Measurements from ENCODE around the gene BAIAP2L2.
A peak's percentile ranks its signal among the peaks of the same experiment; 100 is the strongest.

BAIAP2L2 gene

DNA sequence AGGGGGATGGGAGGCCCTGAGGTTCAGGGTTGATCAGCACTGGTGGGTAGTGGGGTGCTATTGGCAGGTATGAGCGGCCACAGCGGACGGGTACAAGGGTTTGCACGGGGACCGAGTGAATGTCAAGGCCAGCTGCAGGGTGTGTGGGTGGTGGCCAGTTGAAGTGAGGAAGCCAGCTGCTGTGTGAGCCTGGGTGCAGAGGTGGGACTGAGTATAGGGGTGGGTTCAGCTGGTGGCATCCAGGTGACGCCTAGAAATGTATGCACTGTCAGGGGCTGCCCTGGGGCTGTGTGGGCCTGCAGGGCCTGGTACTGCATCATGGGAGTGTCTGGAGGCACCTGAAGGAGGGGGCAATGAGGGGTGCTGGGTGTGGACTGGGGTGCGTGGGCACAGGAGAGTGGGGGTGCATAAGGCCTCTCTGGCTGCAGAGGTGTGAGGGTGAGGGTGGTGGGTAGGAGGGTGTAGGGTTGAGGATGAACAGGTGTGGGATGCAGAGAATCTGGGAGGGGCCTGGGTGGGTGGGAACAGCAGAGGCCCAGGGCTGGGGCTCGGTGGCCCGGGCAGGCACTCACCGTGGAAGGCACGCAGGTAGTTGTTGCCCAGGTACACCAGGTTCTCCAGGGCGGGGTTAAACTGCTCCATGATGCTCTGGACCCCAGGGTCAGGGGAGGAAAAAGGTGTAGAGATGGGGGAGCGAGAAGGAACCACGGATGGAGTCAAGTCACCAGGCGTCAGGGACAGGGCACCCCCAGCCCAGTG, 1.7 kb downstream of the BAIAP2L2 start:
- no peak for DNase-seq (ENCODE audit: low read depth, low spot score)
- Histone ChIP-seq H3K4me3 (ENCODE audit: low read length) (no peak overlapping the region), H3K27me3 (ENCODE audit: control insufficient read depth, insufficient read depth, low read length) (no peaks in the 10 kb centered on the region), H3K27ac (ENCODE audit: low read length) (no peak overlapping the region), H3K36me3 (ENCODE audit: control insufficient read depth, insufficient read depth, low read length) (no peaks in the 10 kb centered on the region; the same call in 1 of the 2 replicates), H3K9me3 (ENCODE audit: control insufficient read depth, insufficient read depth, low read length) (no peaks in the 10 kb centered on the region), H3K4me1 (ENCODE audit: control insufficient read depth, insufficient read depth, low read length) (peaks cover 3% of the 10 kb centered on the region; the same call in 1 of the 2 replicates)
- no CpG with 5 or more reads among the region's 15 CpGs for WGBS (ENCODE audit: insufficient coverage, insufficient read length)

DNA sequence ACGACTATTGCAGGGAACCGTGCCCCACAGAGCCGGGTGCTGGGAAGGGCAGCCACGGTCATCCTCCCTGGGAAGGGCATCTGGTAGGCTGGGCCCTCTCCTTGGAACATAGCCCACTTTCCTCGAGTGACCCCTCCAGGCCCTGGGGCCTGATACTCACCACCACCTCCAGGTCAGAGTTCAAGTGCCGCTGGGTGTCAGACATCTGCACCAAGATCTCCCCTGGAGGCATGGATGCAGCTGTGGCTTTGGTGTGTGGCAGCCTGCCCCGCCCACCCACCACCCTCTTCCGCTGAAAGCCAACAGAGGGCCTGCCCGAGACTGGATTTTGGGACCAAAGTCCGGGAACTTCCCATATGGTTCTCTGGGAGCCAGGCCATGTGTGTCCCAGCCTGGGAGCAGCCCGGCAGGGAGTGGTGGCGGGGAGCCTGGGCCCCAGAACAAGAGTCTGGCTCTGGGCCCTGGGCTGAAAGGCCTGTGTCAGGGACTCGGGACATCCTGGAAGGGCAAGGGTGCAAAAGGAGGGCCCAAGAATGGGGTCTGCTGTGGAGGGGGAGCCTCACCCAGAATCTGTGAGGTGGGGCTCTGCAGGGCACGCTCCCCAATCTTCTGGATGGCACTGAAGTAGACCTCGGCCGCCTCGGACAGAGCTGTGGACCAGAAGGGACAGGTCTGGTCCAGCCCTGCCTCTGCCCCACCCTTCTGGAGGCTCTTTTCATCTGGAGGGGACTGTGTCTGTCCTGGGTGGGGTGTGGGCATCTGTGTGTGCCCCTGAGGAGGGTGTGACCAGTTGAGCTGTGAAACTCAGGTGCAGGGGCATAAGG, 2.6 kb downstream of the BAIAP2L2 start:
- peaks cover 3% of the 10 kb centered on the region; the same call in 1 of the 2 replicates for H3K4me1 ChIP-seq (ENCODE audit: control insufficient read depth, insufficient read depth, low read length)
- H3K27ac ChIP-seq (ENCODE audit: low read length), result no peak overlapping the region
- H3K4me3 ChIP-seq (ENCODE audit: low read length), result no peak overlapping the region
- H3K9me3 ChIP-seq (ENCODE audit: control insufficient read depth, insufficient read depth, low read length), result no peaks in the 10 kb centered on the region
- no CpG with 5 or more reads among the region's 17 CpGs for WGBS (ENCODE audit: insufficient coverage, insufficient read length)
- H3K36me3 ChIP-seq (ENCODE audit: control insufficient read depth, insufficient read depth, low read length), result no peaks in the 10 kb centered on the region; the same call in 1 of the 2 replicates
- H3K27me3 ChIP-seq (ENCODE audit: control insufficient read depth, insufficient read depth, low read length), result no peaks in the 10 kb centered on the region
- DNase-seq (ENCODE audit: low read depth, low spot score), result no peak

- Histone ChIP-seq H3K4me3 (ENCODE audit: low read length) (no peak overlapping the region), H3K9me3 (ENCODE audit: control insufficient read depth, insufficient read depth, low read length) (no peaks in the 10 kb centered on the region), H3K4me1 (ENCODE audit: control insufficient read depth, insufficient read depth, low read length) (peaks cover 3% of the 10 kb centered on the region; the same call in 1 of the 2 replicates), H3K36me3 (ENCODE audit: control insufficient read depth, insufficient read depth, low read length) (no peaks in the 10 kb centered on the region; the same call in 1 of the 2 replicates), H3K27ac (ENCODE audit: low read length) (no peak overlapping the region), H3K27me3 (ENCODE audit: control insufficient read depth, insufficient read depth, low read length) (no peaks in the 10 kb centered on the region)
- no CpG with 5 or more reads among the region's 17 CpGs for WGBS (ENCODE audit: insufficient coverage, insufficient read length)
- DNase-seq (ENCODE audit: low read depth, low spot score), result no peak
Measured at GRCh38 chr22:38106814-38107578, 3.5 kb downstream of the BAIAP2L2 start.

DNA sequence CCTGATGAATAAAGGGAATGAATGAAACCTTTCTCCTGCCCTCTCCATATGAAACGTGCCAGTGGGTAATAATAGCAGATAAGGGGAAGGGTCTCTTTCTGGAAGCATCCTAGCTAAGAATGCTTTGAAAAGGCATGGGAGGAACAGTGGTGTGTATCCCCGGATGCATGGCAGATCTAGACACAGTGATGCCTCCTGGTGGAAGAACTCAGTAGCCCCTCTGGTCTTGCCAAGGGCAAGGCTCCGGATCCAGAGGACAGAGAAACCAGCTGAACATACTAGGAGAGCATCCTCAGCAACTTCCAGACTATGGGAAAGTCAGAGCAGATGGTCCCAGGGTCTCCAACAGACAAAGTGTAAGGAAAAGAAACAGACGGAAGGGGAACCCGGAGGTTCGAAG, 6.4 kb downstream of the BAIAP2L2 start:
- no peak overlapping the region for H3K27ac ChIP-seq (ENCODE audit: low read length)
- no CpG with 5 or more reads among the region's 6 CpGs for WGBS (ENCODE audit: insufficient coverage, insufficient read length)
- no peak for DNase-seq (ENCODE audit: low read depth, low spot score)

GRCh38 chr22:38103641-38104040, 6.8 kb downstream of the BAIAP2L2 start:
- H3K27ac ChIP-seq (ENCODE audit: low read length), result no peak overlapping the region
- DNase-seq (ENCODE audit: low read depth, low spot score), result no peak
- H3K36me3 ChIP-seq (ENCODE audit: control insufficient read depth, insufficient read depth, low read length), result no peaks in the 10 kb centered on the region
- no peaks in the 10 kb centered on the region for H3K9me3 ChIP-seq (ENCODE audit: control insufficient read depth, insufficient read depth, low read length)
- no CpG with 5 or more reads among the region's 8 CpGs for WGBS (ENCODE audit: insufficient coverage, insufficient read length)
- H3K4me1 ChIP-seq (ENCODE audit: control insufficient read depth, insufficient read depth, low read length), result no peaks in the 10 kb centered on the region
- H3K4me3 ChIP-seq (ENCODE audit: low read length), result no peak overlapping the region
- no peaks in the 10 kb centered on the region for H3K27me3 ChIP-seq (ENCODE audit: control insufficient read depth, insufficient read depth, low read length)

More for the DNA sequence above, 6.4 kb downstream of the BAIAP2L2 start:
- no peaks in the 10 kb centered on the region for H3K4me1 ChIP-seq (ENCODE audit: control insufficient read depth, insufficient read depth, low read length)
- no peaks in the 10 kb centered on the region for H3K36me3 ChIP-seq (ENCODE audit: control insufficient read depth, insufficient read depth, low read length)
- H3K9me3 ChIP-seq (ENCODE audit: control insufficient read depth, insufficient read depth, low read length), result no peaks in the 10 kb centered on the region
- no peak overlapping the region for H3K4me3 ChIP-seq (ENCODE audit: low read length)
- no peaks in the 10 kb centered on the region for H3K27me3 ChIP-seq (ENCODE audit: control insufficient read depth, insufficient read depth, low read length)

GRCh38 chr22:38098410-38099249, 11.9 kb downstream of the BAIAP2L2 start:
- Histone ChIP-seq H3K4me1 (ENCODE audit: control insufficient read depth, insufficient read depth, low read length) (peaks cover 2% of the 10 kb centered on the region), H3K27me3 (ENCODE audit: control insufficient read depth, insufficient read depth, low read length) (no peaks in the 10 kb centered on the region), H3K4me3 (ENCODE audit: low read length) (no peak overlapping the region), H3K27ac (ENCODE audit: low read length) (no peak overlapping the region), H3K9me3 (ENCODE audit: control insufficient read depth, insufficient read depth, low read length) (no peaks in the 10 kb centered on the region), H3K36me3 (ENCODE audit: control insufficient read depth, insufficient read depth, low read length) (no peaks in the 10 kb centered on the region)
- no peak for DNase-seq (ENCODE audit: low read depth, low spot score)
- no CpG with 5 or more reads among the region's 9 CpGs for WGBS (ENCODE audit: insufficient coverage, insufficient read length)

DNA sequence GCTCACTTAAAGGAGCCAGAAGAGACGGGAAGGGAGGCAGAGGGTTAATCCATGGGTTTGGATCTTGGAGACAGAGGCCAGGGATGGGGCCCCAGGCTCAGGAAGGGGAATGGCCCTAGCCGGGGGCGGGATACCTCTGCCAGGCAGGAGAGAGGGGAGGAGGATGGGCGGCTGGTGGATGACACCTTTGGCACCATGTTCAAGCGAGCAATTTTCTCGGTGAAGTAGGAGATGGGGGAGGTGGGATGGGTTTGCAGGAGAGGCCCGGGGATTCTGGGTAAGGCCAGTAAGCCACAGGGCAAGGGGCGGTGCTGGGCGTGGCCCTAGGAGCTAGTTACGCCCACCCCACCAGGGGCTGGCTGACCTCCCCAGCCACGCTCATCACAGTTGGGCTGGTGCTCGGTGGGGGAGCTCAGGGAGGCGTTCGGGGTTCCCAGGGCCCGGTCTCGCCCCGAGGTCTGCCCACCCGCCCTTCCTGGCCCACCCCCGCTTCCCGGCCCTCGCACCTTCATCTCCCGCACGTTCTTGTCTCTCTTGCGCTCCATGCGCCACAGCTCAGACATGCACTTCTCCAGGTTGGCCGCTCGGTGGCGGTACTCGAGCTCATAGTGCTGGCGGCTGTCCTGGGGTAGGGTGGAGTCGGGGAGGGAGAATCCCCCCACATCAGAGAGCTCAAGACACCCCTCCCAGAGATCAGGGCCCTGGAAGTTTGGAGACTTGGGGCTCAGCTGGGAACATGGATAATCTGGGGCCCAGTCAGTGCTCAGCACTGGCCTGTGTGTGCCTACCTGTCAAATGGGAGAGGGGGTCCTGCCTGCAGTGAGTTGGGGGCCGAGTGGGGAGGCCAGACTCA, 12.7 kb downstream of the BAIAP2L2 start:
- no peaks in the 10 kb centered on the region for H3K36me3 ChIP-seq (ENCODE audit: control insufficient read depth, insufficient read depth, low read length)
- peak; percentile 74 for DNase-seq (ENCODE audit: low read depth, low spot score)
- WGBS (ENCODE audit: insufficient coverage, insufficient read length), result no CpG with 5 or more reads among the region's 32 CpGs
- no peaks in the 10 kb centered on the region for H3K27me3 ChIP-seq (ENCODE audit: control insufficient read depth, insufficient read depth, low read length)
- peaks cover 2% of the 10 kb centered on the region for H3K4me1 ChIP-seq (ENCODE audit: control insufficient read depth, insufficient read depth, low read length)
- no peak overlapping the region for H3K27ac ChIP-seq (ENCODE audit: low read length)
- H3K4me3 ChIP-seq (ENCODE audit: low read length), result peak overlapping the region; percentile 21; the same call in 1 of the 2 replicates
- no peaks in the 10 kb centered on the region for H3K9me3 ChIP-seq (ENCODE audit: control insufficient read depth, insufficient read depth, low read length)

DNA sequence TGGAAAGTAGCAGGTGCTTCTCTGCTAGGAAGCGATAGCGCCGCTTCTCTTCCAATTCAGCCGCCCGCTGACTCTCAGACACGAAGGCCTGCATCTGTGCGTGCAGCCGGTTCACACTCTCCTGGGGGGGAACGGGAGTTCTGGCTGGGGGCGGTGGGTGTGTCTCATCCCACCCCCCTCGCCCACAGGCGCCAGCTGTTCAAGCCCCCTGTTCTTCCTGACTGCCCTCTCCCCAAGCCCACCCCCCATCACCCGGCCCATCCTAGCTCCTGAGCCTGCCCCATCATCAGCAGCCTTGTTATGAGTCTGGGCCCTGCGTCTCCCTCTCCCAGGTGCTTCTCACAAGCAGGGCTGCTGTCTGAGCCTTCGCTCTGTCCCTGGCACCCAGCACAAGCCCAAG, 13.4 kb downstream of the BAIAP2L2 start:
- Histone ChIP-seq H3K4me1 (ENCODE audit: control insufficient read depth, insufficient read depth, low read length) (peaks cover 2% of the 10 kb centered on the region), H3K27me3 (ENCODE audit: control insufficient read depth, insufficient read depth, low read length) (no peaks in the 10 kb centered on the region), H3K27ac (ENCODE audit: low read length) (no peak overlapping the region), H3K36me3 (ENCODE audit: control insufficient read depth, insufficient read depth, low read length) (no peaks in the 10 kb centered on the region), H3K9me3 (ENCODE audit: control insufficient read depth, insufficient read depth, low read length) (no peaks in the 10 kb centered on the region), H3K4me3 (ENCODE audit: low read length) (peak overlapping the region; percentile 21; the same call in 1 of the 2 replicates)
- DNase-seq (ENCODE audit: low read depth, low spot score), result no peak
- WGBS (ENCODE audit: insufficient coverage, insufficient read length), result no CpG with 5 or more reads among the region's 15 CpGs

DNA sequence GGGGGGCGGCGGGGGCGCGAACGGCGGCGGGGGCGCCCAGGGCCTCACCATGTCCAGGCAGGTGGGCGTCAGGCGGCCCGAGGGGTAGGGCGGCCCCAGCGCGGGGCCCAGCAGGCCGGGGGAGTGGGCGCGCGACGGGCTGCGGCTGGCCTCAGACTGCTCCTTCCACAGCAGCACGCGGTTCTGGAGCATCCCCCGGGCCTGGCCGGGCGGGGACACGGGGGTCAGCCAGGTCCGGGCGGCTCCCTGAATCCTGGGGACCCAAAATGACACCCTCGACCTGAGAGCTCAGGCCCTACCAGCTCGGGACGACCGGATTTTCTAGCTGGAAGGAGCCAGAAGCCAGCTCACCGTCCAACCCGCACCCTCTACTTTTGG, 21.0 kb downstream of the BAIAP2L2 start:
- H3K4me3 ChIP-seq (ENCODE audit: low read length), result peak overlapping the region; percentile 3; the same call in 1 of the 2 replicates
- H3K9me3 ChIP-seq (ENCODE audit: control insufficient read depth, insufficient read depth, low read length), result no peaks in the 10 kb centered on the region
- DNase-seq (ENCODE audit: low read depth, low spot score), result no peak
- H3K36me3 ChIP-seq (ENCODE audit: control insufficient read depth, insufficient read depth, low read length), result no peaks in the 10 kb centered on the region
- no peak overlapping the region for H3K27ac ChIP-seq (ENCODE audit: low read length)
- no CpG with 5 or more reads among the region's 34 CpGs for WGBS (ENCODE audit: insufficient coverage, insufficient read length)
- H3K4me1 ChIP-seq (ENCODE audit: control insufficient read depth, insufficient read depth, low read length), result no peaks in the 10 kb centered on the region
- H3K27me3 ChIP-seq (ENCODE audit: control insufficient read depth, insufficient read depth, low read length), result no peaks in the 10 kb centered on the region; the same call in 1 of the 2 replicates

Data from iPS DF 6.9 (cell line).